HCT116 (cell line): ENCODE results near the gene ADK. TPM values are rescaled to one million over a fixed set of nuclear protein-coding genes. Genes with fewer than 3 reads are reported as not detected.

Experiments used
- ATAC-seq: fragments of 200-7000 bp; cut with Tn5 transposase; 2 replicates; pipeline ENCODE4 v1.9.1; 2020; ENCODE audit warnings: mild to moderate bottlenecking, moderate library complexity
- BruUV-seq: library from RNA; stranded (reverse); fragments of 400-500 nt; replicated peaks from 2 replicates; lab custom pipeline; 2021; lab: Mats Ljungman, UMichigan
- CTCF ChIA-PET: fragments of 300-600 bp; sonication (Branson Sonifier 250); formaldehyde crosslinking; loops from one replicate; lab custom pipeline; 2021; ENCODE audit warnings: antibody characterized with exemption; lab: Charles Lee
- POLR2A ChIA-PET: fragments of 300-600, 350-600 bp; sonication (Branson Sonifier 250); formaldehyde crosslinking; loops from one replicate; lab custom pipeline; 2021; ENCODE audit warnings: antibody characterized with exemption; lab: Charles Lee
- RAD21 ChIA-PET, 2 experiments: fragments of 300-600 bp; sonication (Branson Sonifier 250); formaldehyde crosslinking; loops; one replicate each; lab custom pipeline; 2023; ENCODE audit warnings: low total read pairs in 2 of 2; ENCODE audit not compliant: uncharacterized antibody in 2 of 2, unreplicated experiment in 2 of 2, low non-redundant PET in 1 of 2; lab: Charles Lee
- DNase-seq: peaks from one replicate; pipeline ENCODE4 v3.0.0-alpha.2; 2010; ENCODE audit warnings: low read depth, low spot score
- H2AFZ ChIP-seq: fragments of 200-600 bp; shearing (Covaris generic), sonication (generic); 2 replicates; pipeline ENCODE4 v1.6.1; 2017; ENCODE audit warnings: low read depth, mixed run types, mixed read lengths, antibody characterized with exemption, low read length; ENCODE audit not compliant: poor library complexity, severe bottlenecking
- H3K27ac ChIP-seq: 2 replicates; pipeline ENCODE4 v1.5.1; 2012; ENCODE audit warnings: low read depth, low read length
- H3K27me3 ChIP-seq: fragments of 200-600 bp; sonication (generic); 2 replicates; pipeline ENCODE4 v1.6.1; 2016; ENCODE audit warnings: mixed run types, low read length, mixed read lengths; ENCODE audit not compliant: insufficient read depth
- H3K36me3 ChIP-seq, 2 experiments: fragments of 200-500 bp in 1 of 2; fragments of 200-600 bp in 1 of 2; sonication (Bioruptor generic) in 1 of 2; sonication (generic) in 1 of 2; 2 replicates each; pipeline versions ENCODE4 v1.5.1 to v1.6.1; 2014 to 2016; ENCODE audit warnings: low read length in 2 of 2, inconsistent platforms in 1 of 2, mixed read lengths in 1 of 2, mixed run types in 1 of 2; ENCODE audit not compliant: insufficient read depth in 2 of 2, control insufficient read depth in 1 of 2
- H3K4me1 ChIP-seq, 2 experiments: fragments of 200-600 bp in 1 of 2; sonication (generic) in 1 of 2; 2 replicates each; pipeline versions ENCODE4 v1.5.1 to v1.6.1; 2012 to 2017; ENCODE audit warnings: low read length in 2 of 2, inconsistent platforms in 1 of 2, mild to moderate bottlenecking in 1 of 2, mixed read lengths in 1 of 2, mixed run types in 1 of 2, moderate library complexity in 1 of 2; ENCODE audit not compliant: insufficient read depth in 2 of 2, control insufficient read depth in 1 of 2
- H3K4me2 ChIP-seq: fragments of 200-600 bp; sonication (generic); 2 replicates; pipeline ENCODE4 v1.6.1; 2017; ENCODE audit warnings: mixed run types, low read length, mixed read lengths
- H3K4me3 ChIP-seq, 2 experiments: fragments of 200-600 bp in 1 of 2; sonication (generic) in 1 of 2; replicated peaks in 1 of 2; 2 replicates each; pipeline ENCODE4 v1.5.1; 2011 to 2016; ENCODE audit warnings: low read length in 2 of 2, control low read depth in 1 of 2, low read depth in 1 of 2, mild to moderate bottlenecking in 1 of 2, mixed read lengths in 1 of 2, mixed run types in 1 of 2
- H3K79me2 ChIP-seq: fragments of 200-600 bp; sonication (generic); 2 replicates; pipeline ENCODE4 v1.6.1; 2017; ENCODE audit warnings: mild to moderate bottlenecking, mixed run types, low read length, moderate library complexity, mixed read lengths; ENCODE audit not compliant: insufficient read depth
- H3K9ac ChIP-seq: fragments of 200-600 bp; sonication (generic); 2 replicates; pipeline ENCODE4 v1.6.1; 2016; ENCODE audit warnings: low read length, mixed read lengths
- H3K9me2 ChIP-seq: fragments of 200-600 bp; sonication (generic), shearing (Covaris generic); 2 replicates; pipeline ENCODE4 v1.6.1; 2017; ENCODE audit warnings: mixed run types, mild to moderate bottlenecking, moderate library complexity; ENCODE audit not compliant: insufficient read depth
- H3K9me3 ChIP-seq, 2 experiments: fragments of 200-500 bp in 1 of 2; fragments of 200-600 bp in 1 of 2; sonication (Bioruptor generic) in 1 of 2; sonication (generic) in 1 of 2; 2 replicates each; pipeline ENCODE4 v1.6.1; 2014 to 2017; ENCODE audit warnings: low read length in 2 of 2, mixed read lengths in 2 of 2, inconsistent platforms in 1 of 2, low read depth in 1 of 2, mild to moderate bottlenecking in 1 of 2, mixed run types in 1 of 2, moderate library complexity in 1 of 2; ENCODE audit not compliant: control insufficient read depth in 1 of 2, insufficient read depth in 1 of 2
- H4K20me1 ChIP-seq: fragments of 200-600 bp; sonication (generic), shearing (Covaris generic); 2 replicates; pipeline ENCODE4 v1.6.1; 2017; ENCODE audit warnings: mixed run types, mild to moderate bottlenecking, moderate library complexity; ENCODE audit not compliant: insufficient read depth
- CBX3 ChIP-seq: IDR thresholded peaks from 2 replicates; pipeline ENCODE4 v1.6.1; 2012; ENCODE audit warnings: low read depth
- CEBPB ChIP-seq: IDR thresholded peaks from 2 replicates; pipeline ENCODE4 v1.6.1; 2012; ENCODE audit warnings: low read depth
- CTCF ChIP-seq, 3 experiments: fragments of 200-600 bp in 1 of 3; sonication (generic) in 1 of 3; IDR thresholded peaks in 2 of 3; conservative IDR thresholded peaks in 1 of 3; 2 replicates each; pipeline ENCODE4 v1.5.1; 2012 to 2017; ENCODE audit warnings: low read depth in 2 of 3, low read length in 2 of 3, antibody characterized with exemption in 1 of 3, borderline replicate concordance in 1 of 3, control low read depth in 1 of 3, mild to moderate bottlenecking in 1 of 3, mixed read lengths in 1 of 3, mixed run types in 1 of 3, moderate library complexity in 1 of 3; ENCODE audit not compliant: insufficient read depth in 1 of 3
- EGR1 ChIP-seq: IDR thresholded peaks from 2 replicates; pipeline ENCODE4 v1.6.1; 2012; ENCODE audit warnings: low read depth
- ELF1 ChIP-seq: IDR thresholded peaks from 2 replicates; pipeline ENCODE4 v1.6.1; 2012; ENCODE audit warnings: low read depth, borderline replicate concordance
- FOSL1 ChIP-seq: IDR thresholded peaks from 2 replicates; pipeline ENCODE4 v1.6.1; 2012; ENCODE audit warnings: low read depth
- JUND ChIP-seq: IDR thresholded peaks from 2 replicates; pipeline ENCODE4 v1.6.1; 2012
- POLR2AphosphoS5 ChIP-seq: IDR thresholded peaks from 2 replicates; pipeline ENCODE4 v1.6.1; 2011; ENCODE audit warnings: mild to moderate bottlenecking, low read depth, low read length, moderate library complexity
- RAD21 ChIP-seq: IDR thresholded peaks from 2 replicates; pipeline ENCODE4 v1.6.1; 2012; ENCODE audit warnings: low read depth, mild to moderate bottlenecking
- SIN3A ChIP-seq: IDR thresholded peaks from 2 replicates; pipeline ENCODE4 v1.6.1; 2012; ENCODE audit warnings: low read depth
- SP1 ChIP-seq: IDR thresholded peaks from 2 replicates; pipeline ENCODE4 v1.6.1; 2012; ENCODE audit warnings: low read depth
- SRF ChIP-seq: IDR thresholded peaks from 2 replicates; pipeline ENCODE4 v1.6.1; 2012; ENCODE audit warnings: low read depth
- TCF7L2 ChIP-seq: IDR thresholded peaks from 2 replicates; pipeline ENCODE4 v1.7.0; 2011; ENCODE audit warnings: borderline replicate concordance, inconsistent platforms; ENCODE audit not compliant: insufficient read depth, insufficient read length; ENCODE audit errors: extremely low read depth
- YY1 ChIP-seq: IDR thresholded peaks from 2 replicates; pipeline ENCODE4 v1.6.1; 2011; ENCODE audit warnings: low read length, low read depth, moderate library complexity, mild to moderate bottlenecking; ENCODE audit not compliant: insufficient replicate concordance; ENCODE audit errors: extremely low read depth
- ZFX ChIP-seq: fragments of 450-650 bp; IDR thresholded peaks from 2 replicates; pipeline ENCODE4 v1.6.1; 2017
- ZNF274 ChIP-seq: fragments of 200-500 bp; sonication (Bioruptor generic); IDR thresholded peaks from 2 replicates; pipeline ENCODE4 v1.6.1; 2014; ENCODE audit warnings: mild to moderate bottlenecking, low read depth, low read length, inconsistent platforms
- intact Hi-C: fragments of 100-400 bp; cut with micrococcal nuclease; formaldehyde crosslinking; loops from 2 replicates; pipeline ENCODE4 v1.10.0; 2022
- total RNA-seq: library from RNA; stranded (reverse); gene quantifications from one replicate; pipeline ENCODE4 v1.2.1, GENCODE V29; 2021; ENCODE audit not compliant: unreplicated experiment

Gene ADK
- total RNA-seq, 1 experiment from 2014 or later: 55.0 TPM

- ChIA-PET CTCF (no interaction called here), RAD21 (interaction anchor here in 1 of 2 experiments (0.6 kb wide), 1 partner anchor 77 kb away, joined by 3 read pairs; no protein-coding TSS in a partner anchor), POLR2A (no interaction called here)
- no peaks in the 10 kb centered on the region for H3K9me2 ChIP-seq
- peaks cover 9% of the 10 kb centered on the region in 2 experiments; a peak in 1 of 4 replicates for H3K9me3 ChIP-seq
- intact Hi-C loops: no loop called here
- no peak for ATAC-seq
- H3K79me2 ChIP-seq: peaks cover 12% of the 10 kb centered on the region
- H3K9ac ChIP-seq: no peak overlapping the region
- BruUV-seq: no TSS peak
- no peak for TF ChIP-seq JUND
- no peak for TF ChIP-seq RAD21
- no peak for TF ChIP-seq CEBPB
- no peak for TF ChIP-seq EGR1
- no peak for TF ChIP-seq SIN3A
- TF ChIP-seq YY1: no peak
- no peak for TF ChIP-seq SP1
- no peak for TF ChIP-seq TCF7L2
- TF ChIP-seq, all 23 proteins: peak for 0
- Histone ChIP-seq H3K4me3 (no peak overlapping the region), H3K27me3 (no peaks in the 10 kb centered on the region), H3K27ac (no peak overlapping the region), H3K4me2 (no peak overlapping the region), H3K36me3 (0 out of 4 replicates have a peak, but pooled peaks cover 0 to 7% of the 10 kb centered on the region in 2 experiments), H3K4me1 (no peaks in the 10 kb centered on the region), H2AFZ (no peak overlapping the region), H4K20me1 (no peaks in the 10 kb centered on the region)
- no peak for DNase-seq
These were observed 192.8 kb downstream of the ADK start for GRCh38 chr10:74343804-74344203.

DNA sequence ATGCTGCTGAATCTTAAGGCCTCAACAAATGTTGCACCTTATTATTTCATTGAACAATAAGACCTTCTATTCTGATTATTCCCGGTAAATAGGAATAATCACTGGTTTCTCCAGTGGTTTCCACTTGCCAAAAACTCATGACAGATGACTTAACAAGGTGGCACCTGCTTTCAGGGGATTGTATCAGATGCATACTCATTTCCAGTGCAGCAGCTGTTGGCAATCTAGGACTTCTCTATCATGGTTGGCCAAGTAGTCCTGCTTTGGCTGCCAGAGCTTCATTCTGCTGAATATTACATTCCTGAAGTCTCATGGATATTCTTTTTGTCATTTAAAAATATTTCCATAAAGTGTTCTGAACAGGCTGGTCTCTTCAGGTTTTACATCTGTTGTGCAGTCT, 193.3 kb downstream of the ADK start:
- no peaks in the 10 kb centered on the region for H3K9me2 ChIP-seq
- ChIA-PET CTCF (no interaction called here), RAD21 (interaction anchor here in 1 of 2 experiments (0.6 kb wide), 1 partner anchor 77 kb away, joined by 3 read pairs; no protein-coding TSS in a partner anchor), POLR2A (no interaction called here)
- H2AFZ ChIP-seq: no peak overlapping the region
- no peak overlapping the region for H3K4me3 ChIP-seq
- no TSS peak for BruUV-seq
- peaks cover 9% of the 10 kb centered on the region in 2 experiments; a peak in 1 of 4 replicates for H3K9me3 ChIP-seq
- H3K27ac ChIP-seq: no peak overlapping the region
- DNase-seq: no peak
- H3K79me2 ChIP-seq: peaks cover 12% of the 10 kb centered on the region
- ATAC-seq: no peak
- no peak overlapping the region for H3K4me2 ChIP-seq
- intact Hi-C loops: no loop called here
- H3K27me3 ChIP-seq: no peaks in the 10 kb centered on the region
- H4K20me1 ChIP-seq: no peaks in the 10 kb centered on the region
- 0 out of 4 replicates have a peak, but pooled peaks cover 0 to 7% of the 10 kb centered on the region in 2 experiments for H3K36me3 ChIP-seq
- no peak for TF ChIP-seq RAD21
- no peak for TF ChIP-seq SP1
- no peak for TF ChIP-seq ZNF274
- TF ChIP-seq POLR2AphosphoS5: no peak
- no peak for TF ChIP-seq SRF
- TF ChIP-seq CTCF (IDR thresholded peaks at IDR 0.05 in 2 of 3, conservative IDR thresholded peaks at IDR 0.05 in 1 of 3; ENCODE audit: borderline replicate concordance in 1 of 3, insufficient read depth in 1 of 3, low read depth in 2 of 3, low read length in 2 of 3): no peak
- TF ChIP-seq FOSL1: no peak
- no peak for TF ChIP-seq ELF1
- no peak for TF ChIP-seq SIN3A
- TF ChIP-seq TCF7L2: no peak
- TF ChIP-seq CBX3: no peak
- no peak for TF ChIP-seq YY1
- no peak for TF ChIP-seq CEBPB
- no peak for TF ChIP-seq EGR1
- TF ChIP-seq ZFX: no peak
- TF ChIP-seq JUND: no peak
- TF ChIP-seq, all 23 proteins: peak for 0
- H3K4me1 ChIP-seq: no peaks in the 10 kb centered on the region
- H3K9ac ChIP-seq: no peak overlapping the region
